Astrocyte (in vitro differentiated cells and primary cell): ENCODE results near the gene FSTL1. TPM values are rescaled to one million over a fixed set of nuclear protein-coding genes. Genes with fewer than 3 reads are reported as not detected.

ENCODE experiments used
- DNase-seq: peaks from one replicate; pipeline ENCODE4 v3.0.0-alpha.2; 2010; ENCODE audit warnings: low read depth
- FAIRE-seq: peaks from 2 replicates; lab custom pipeline; 2011; peaks lifted over from hg19 to GRCh38; lab: Jason Lieb, UNC
- H2AFZ ChIP-seq: 2 replicates; pipeline ENCODE4 v1.6.0; 2012; ENCODE audit warnings: low read depth, low read length, inconsistent platforms
- H3K27ac ChIP-seq: 2 replicates; pipeline ENCODE4 v1.5.1; 2011; ENCODE audit warnings: low read depth, low read length, inconsistent platforms
- H3K27me3 ChIP-seq: 2 replicates; pipeline ENCODE4 v1.6.0; 2011; ENCODE audit warnings: low read length, inconsistent platforms; ENCODE audit not compliant: insufficient read depth
- H3K36me3 ChIP-seq: 2 replicates; pipeline ENCODE4 v1.5.1; 2011; ENCODE audit warnings: low read length, inconsistent platforms; ENCODE audit not compliant: insufficient read depth
- H3K4me1 ChIP-seq: 2 replicates; pipeline ENCODE4 v1.5.1; 2011; ENCODE audit warnings: low read length, inconsistent platforms; ENCODE audit not compliant: insufficient read depth
- H3K4me2 ChIP-seq: 2 replicates; pipeline ENCODE4 v1.6.0; 2012; ENCODE audit warnings: low read length, inconsistent platforms
- H3K4me3 ChIP-seq: 2 replicates; pipeline ENCODE4 v1.5.1; 2011; ENCODE audit warnings: low read depth, mild to moderate bottlenecking, low read length, inconsistent platforms; ENCODE audit not compliant: insufficient read depth
- H3K79me2 ChIP-seq: 2 replicates; pipeline ENCODE4 v1.6.0; 2012; ENCODE audit warnings: mild to moderate bottlenecking, low read length, inconsistent platforms; ENCODE audit not compliant: insufficient read depth
- H3K9ac ChIP-seq: 2 replicates; pipeline ENCODE4 v1.6.0; 2012; ENCODE audit warnings: mild to moderate bottlenecking, low read length, inconsistent platforms
- H3K9me3 ChIP-seq: 2 replicates; pipeline ENCODE4 v1.5.1; 2012; ENCODE audit warnings: low read depth, mild to moderate bottlenecking, low read length, inconsistent platforms; ENCODE audit not compliant: insufficient read depth
- H4K20me1 ChIP-seq: 2 replicates; pipeline ENCODE4 v1.6.0; 2012; ENCODE audit warnings: low read length, inconsistent platforms; ENCODE audit not compliant: insufficient read depth
- H3K27ac Mint-ChIP-seq: one replicate; pipeline ENCODE4 v1.8.0; 2021; ENCODE audit warnings: mild to moderate bottlenecking, mixed read lengths; ENCODE audit not compliant: unreplicated experiment
- H3K27me3 Mint-ChIP-seq: one replicate; pipeline ENCODE4 v1.8.0; 2021; ENCODE audit warnings: low read depth, mixed read lengths; ENCODE audit not compliant: unreplicated experiment
- H3K36me3 Mint-ChIP-seq: one replicate; pipeline ENCODE4 v1.8.0; 2021; ENCODE audit warnings: low read depth, mixed read lengths; ENCODE audit not compliant: unreplicated experiment
- H3K4me1 Mint-ChIP-seq: one replicate; pipeline ENCODE4 v1.8.0; 2021; ENCODE audit warnings: low read depth, mixed read lengths; ENCODE audit not compliant: unreplicated experiment
- H3K4me3 Mint-ChIP-seq: one replicate; pipeline ENCODE4 v1.8.0; 2021; ENCODE audit warnings: mild to moderate bottlenecking, moderate library complexity, mixed read lengths; ENCODE audit not compliant: unreplicated experiment
- H3K9me3 Mint-ChIP-seq: one replicate; pipeline ENCODE4 v1.8.0; 2021; ENCODE audit warnings: mild to moderate bottlenecking, mixed read lengths; ENCODE audit not compliant: unreplicated experiment
- EZH2 ChIP-seq: IDR thresholded peaks from 2 replicates; pipeline ENCODE4 v1.6.1; 2012; ENCODE audit warnings: mild to moderate bottlenecking, low read length, inconsistent platforms; ENCODE audit not compliant: insufficient read depth
- total RNA-seq: library from RNA; stranded (reverse); gene quantifications from 2 replicates; pipeline ENCODE4 v1.2.1, GENCODE V29; 2021
- TF ChIP-seq, protein P1 (sequence below): IDR thresholded peaks from 2 replicates; pipeline ENCODE4 v1.5.1; 2011; ENCODE audit warnings: low read depth, mild to moderate bottlenecking, inconsistent platforms, low read length, moderate library complexity; ENCODE audit not compliant: insufficient read depth

Gene FSTL1
- total RNA-seq, 1 donor from 2014 or later, result 1,010 TPM

- TF ChIP-seq, protein P1, sequence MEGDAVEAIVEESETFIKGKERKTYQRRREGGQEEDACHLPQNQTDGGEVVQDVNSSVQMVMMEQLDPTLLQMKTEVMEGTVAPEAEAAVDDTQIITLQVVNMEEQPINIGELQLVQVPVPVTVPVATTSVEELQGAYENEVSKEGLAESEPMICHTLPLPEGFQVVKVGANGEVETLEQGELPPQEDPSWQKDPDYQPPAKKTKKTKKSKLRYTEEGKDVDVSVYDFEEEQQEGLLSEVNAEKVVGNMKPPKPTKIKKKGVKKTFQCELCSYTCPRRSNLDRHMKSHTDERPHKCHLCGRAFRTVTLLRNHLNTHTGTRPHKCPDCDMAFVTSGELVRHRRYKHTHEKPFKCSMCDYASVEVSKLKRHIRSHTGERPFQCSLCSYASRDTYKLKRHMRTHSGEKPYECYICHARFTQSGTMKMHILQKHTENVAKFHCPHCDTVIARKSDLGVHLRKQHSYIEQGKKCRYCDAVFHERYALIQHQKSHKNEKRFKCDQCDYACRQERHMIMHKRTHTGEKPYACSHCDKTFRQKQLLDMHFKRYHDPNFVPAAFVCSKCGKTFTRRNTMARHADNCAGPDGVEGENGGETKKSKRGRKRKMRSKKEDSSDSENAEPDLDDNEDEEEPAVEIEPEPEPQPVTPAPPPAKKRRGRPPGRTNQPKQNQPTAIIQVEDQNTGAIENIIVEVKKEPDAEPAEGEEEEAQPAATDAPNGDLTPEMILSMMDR, result no peak
- TF ChIP-seq EZH2, result no peak
- no peak overlapping the region for H3K9ac ChIP-seq
- Mint-ChIP-seq H3K4me1 (peaks cover 17% of the 10 kb centered on the region), H3K9me3 (peaks cover 5% of the 10 kb centered on the region), H3K27ac (no peak overlapping the region), H3K36me3 (no peaks in the 10 kb centered on the region), H3K27me3 (no peaks in the 10 kb centered on the region), H3K4me3 (no peak overlapping the region)
- H3K36me3 ChIP-seq, result no peaks in the 10 kb centered on the region
- H3K27me3 ChIP-seq, result no peaks in the 10 kb centered on the region
- H3K27ac ChIP-seq, result no peak overlapping the region
- FAIRE-seq (no peak), DNase-seq (no peak)
- H3K4me1 ChIP-seq, result no peaks in the 10 kb centered on the region
- H3K9me3 ChIP-seq, result no peaks in the 10 kb centered on the region
- no peak overlapping the region for H2AFZ ChIP-seq
- no peaks in the 10 kb centered on the region for H3K79me2 ChIP-seq
- H4K20me1 ChIP-seq, result no peaks in the 10 kb centered on the region
- H3K4me3 ChIP-seq, result no peak overlapping the region
- peak overlapping the region; percentile 27 for H3K4me2 ChIP-seq
Observed at GRCh38 chr3:120460862-120461261, 10.1 kb upstream of the FSTL1 start.

DNA sequence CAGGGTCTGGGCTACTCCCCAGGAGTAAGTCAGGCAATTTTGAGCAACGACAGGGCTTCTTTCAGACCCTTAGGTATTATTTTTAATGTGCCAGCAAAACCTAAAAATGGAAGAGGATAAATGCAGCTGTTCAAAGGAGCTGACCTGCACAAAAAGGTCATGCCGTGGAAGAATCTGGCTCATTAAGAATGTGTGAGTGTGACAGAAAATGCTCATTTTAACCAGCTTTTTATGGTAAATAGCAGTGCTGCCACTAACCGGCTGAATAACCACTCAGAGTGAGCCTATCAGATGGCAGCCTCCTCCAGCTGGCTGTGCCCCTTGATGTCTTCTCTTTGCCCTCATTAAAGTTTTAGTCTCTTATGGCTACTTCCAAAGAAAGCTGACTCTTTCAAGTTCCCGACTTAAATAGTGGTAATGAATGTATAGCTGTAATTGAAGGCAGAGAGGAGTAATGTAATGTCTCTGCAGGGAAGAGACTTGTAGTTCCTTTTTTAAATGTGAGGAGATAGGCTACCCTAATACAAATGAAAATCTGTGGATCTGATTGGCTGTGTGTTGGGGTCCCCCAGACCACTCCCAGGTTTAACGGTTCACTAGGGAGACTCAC lies 9.5 kb upstream of the FSTL1 start:
- Histone ChIP-seq H3K4me1 (no peaks in the 10 kb centered on the region), H3K36me3 (no peaks in the 10 kb centered on the region), H3K27me3 (no peaks in the 10 kb centered on the region), H3K9me3 (no peaks in the 10 kb centered on the region), H2AFZ (no peak overlapping the region), H4K20me1 (no peaks in the 10 kb centered on the region), H3K27ac (no peak overlapping the region), H3K9ac (no peak overlapping the region), H3K79me2 (no peaks in the 10 kb centered on the region), H3K4me2 (peak overlapping the region; percentile 27), H3K4me3 (no peak overlapping the region)
- Mint-ChIP-seq H3K27ac (no peak overlapping the region), H3K9me3 (peaks cover 5% of the 10 kb centered on the region), H3K4me1 (peaks cover 17% of the 10 kb centered on the region), H3K36me3 (no peaks in the 10 kb centered on the region), H3K27me3 (no peaks in the 10 kb centered on the region), H3K4me3 (no peak overlapping the region)
- FAIRE-seq (no peak), DNase-seq (no peak)
- no peak for TF ChIP-seq EZH2
- TF ChIP-seq, protein P1, result no peak

- Mint-ChIP-seq H3K9me3 (peaks cover 5% of the 10 kb centered on the region), H3K27me3 (no peaks in the 10 kb centered on the region), H3K27ac (no peak overlapping the region), H3K4me3 (no peak overlapping the region), H3K4me1 (peaks cover 17% of the 10 kb centered on the region), H3K36me3 (no peaks in the 10 kb centered on the region)
- DNase-seq (no peak), FAIRE-seq (no peak)
- Histone ChIP-seq H3K4me2 (no peak overlapping the region), H3K79me2 (no peaks in the 10 kb centered on the region), H3K36me3 (no peaks in the 10 kb centered on the region), H3K4me3 (no peak overlapping the region), H3K4me1 (no peaks in the 10 kb centered on the region), H2AFZ (no peak overlapping the region), H4K20me1 (no peaks in the 10 kb centered on the region), H3K27ac (no peak overlapping the region), H3K9me3 (no peaks in the 10 kb centered on the region), H3K9ac (no peak overlapping the region), H3K27me3 (no peaks in the 10 kb centered on the region)
- TF ChIP-seq, protein P1, result no peak
- TF ChIP-seq EZH2, result no peak
Observed at GRCh38 chr3:120459196-120459595, 8.4 kb upstream of the FSTL1 start.
